IMR-90 (cell line): ENCODE results near the gene BAHD1. TPM values are rescaled to one million over a fixed set of nuclear protein-coding genes. Genes with fewer than 3 reads are reported as not detected.

ENCODE experiments used
- ATAC-seq: fragments of 200-7000 bp; cut with Tn5 transposase; 2 replicates; pipeline ENCODE4 v1.9.1; 2020; ENCODE audit warnings: low read depth, mild to moderate bottlenecking, moderate library complexity
- BruUV-seq: library from RNA; stranded (reverse); fragments of 400-500 nt; replicated peaks from 2 replicates; lab custom pipeline; 2021; lab: Mats Ljungman, UMichigan
- CTCF ChIA-PET: fragments of 300-600 bp; formaldehyde crosslinking; extraction: SDS; loops from one replicate; lab custom pipeline; 2021; ENCODE audit warnings: antibody characterized with exemption; lab: Yijun Ruan, JAX
- POLR2A ChIA-PET: fragments of 300-600 bp; sonication (Branson Sonifier 250); formaldehyde crosslinking; loops from one replicate; lab custom pipeline; 2022; ENCODE audit warnings: antibody characterized with exemption; ENCODE audit not compliant: unreplicated experiment; lab: Charles Lee
- DNase-seq: peaks from one replicate; pipeline ENCODE4 v3.0.0; 2013
- H2AFZ ChIP-seq: replicated peaks from 2 replicates; pipeline ENCODE3; 2013; ENCODE audit warnings: low read length, mild to moderate bottlenecking; ENCODE audit not compliant: poor library complexity
- H2AK5ac ChIP-seq: 2 replicates; pipeline ENCODE4 v1.6.1; 2013; ENCODE audit warnings: low read depth, low read length, inconsistent platforms
- H2AK9ac ChIP-seq: replicated peaks from 2 replicates; pipeline ENCODE3; 2013; ENCODE audit warnings: mild to moderate bottlenecking, low read depth, low read length, moderate library complexity; ENCODE audit not compliant: poor library complexity
- H2BK120ac ChIP-seq: 2 replicates; pipeline ENCODE4 v1.6.1; 2013; ENCODE audit warnings: low read depth, low read length, inconsistent platforms
- H2BK15ac ChIP-seq: 3 replicates; pipeline ENCODE4 v1.6.1; 2013; ENCODE audit warnings: low read depth, low read length, inconsistent platforms
- H2BK20ac ChIP-seq: 2 replicates; pipeline ENCODE4 v1.6.1; 2013; ENCODE audit warnings: low read depth, mild to moderate bottlenecking, inconsistent platforms, low read length, moderate library complexity
- H2BK5ac ChIP-seq: 2 replicates; pipeline ENCODE4 v1.6.1; 2013; ENCODE audit warnings: mild to moderate bottlenecking, low read depth, low read length, inconsistent platforms; ENCODE audit not compliant: poor library complexity, severe bottlenecking
- H3K14ac ChIP-seq: replicated peaks from 2 replicates; pipeline ENCODE4 v1.6.1; 2013; ENCODE audit warnings: low read depth, low read length, inconsistent platforms
- H3K18ac ChIP-seq: 2 replicates; pipeline ENCODE4 v1.6.1; 2013; ENCODE audit warnings: low read depth, low read length, control low read depth
- H3K23ac ChIP-seq: 2 replicates; pipeline ENCODE4 v1.6.1; 2013; ENCODE audit warnings: low read depth, low read length, inconsistent platforms
- H3K27ac ChIP-seq: 2 replicates; pipeline ENCODE4 v1.5.1; 2013; ENCODE audit warnings: mild to moderate bottlenecking, control low read depth, low read length; ENCODE audit not compliant: insufficient read depth
- H3K27me3 ChIP-seq: 2 replicates; pipeline ENCODE4 v1.6.1; 2013; ENCODE audit warnings: low read length; ENCODE audit not compliant: control insufficient read depth, insufficient read depth
- H3K36me3 ChIP-seq: 2 replicates; pipeline ENCODE4 v1.6.1; 2013; ENCODE audit warnings: low read length, mixed read lengths; ENCODE audit not compliant: control insufficient read depth, insufficient read depth
- H3K4ac ChIP-seq: 2 replicates; pipeline ENCODE4 v1.6.1; 2013; ENCODE audit warnings: low read depth, low read length, inconsistent platforms
- H3K4me1 ChIP-seq: 2 replicates; pipeline ENCODE4 v1.6.1; 2013; ENCODE audit warnings: low read length, mixed read lengths; ENCODE audit not compliant: control insufficient read depth, insufficient read depth
- H3K4me2 ChIP-seq: 2 replicates; pipeline ENCODE4 v1.6.1; 2013; ENCODE audit warnings: low read depth, mild to moderate bottlenecking, control low read depth, low read length, moderate library complexity
- H3K4me3 ChIP-seq: 2 replicates; pipeline ENCODE4 v1.5.1; 2013; ENCODE audit warnings: low read depth, mild to moderate bottlenecking, control low read depth, low read length, moderate library complexity; ENCODE audit not compliant: insufficient read depth
- H3K56ac ChIP-seq: 2 replicates; pipeline ENCODE4 v1.6.1; 2013; ENCODE audit warnings: low read length, inconsistent platforms; ENCODE audit not compliant: insufficient read depth; ENCODE audit errors: extremely low read depth
- H3K79me1 ChIP-seq, 2 experiments: 2 replicates each; pipeline ENCODE4 v1.6.1; 2013; ENCODE audit warnings: low read length in 2 of 2, inconsistent platforms in 1 of 2, low read depth in 1 of 2
- H3K9ac ChIP-seq: 2 replicates; pipeline ENCODE4 v1.6.1; 2013; ENCODE audit warnings: low read depth, low read length, control low read depth
- H3K9me1 ChIP-seq: 2 replicates; pipeline ENCODE4 v1.6.1; 2013; ENCODE audit warnings: low read length, inconsistent platforms; ENCODE audit not compliant: insufficient read depth
- H3K9me3 ChIP-seq: 2 replicates; pipeline ENCODE4 v1.6.1; 2013; ENCODE audit warnings: low read length; ENCODE audit not compliant: control insufficient read depth, insufficient read depth
- H4K20me1 ChIP-seq: 2 replicates; pipeline ENCODE4 v1.6.1; 2013; ENCODE audit warnings: low read length, inconsistent platforms; ENCODE audit not compliant: insufficient read depth
- H4K5ac ChIP-seq: 2 replicates; pipeline ENCODE4 v1.6.1; 2013; ENCODE audit warnings: mild to moderate bottlenecking, low read depth, low read length, control low read depth
- H4K8ac ChIP-seq, 2 experiments: 2 replicates each; pipeline ENCODE4 v1.6.1; 2013; ENCODE audit warnings: low read depth in 2 of 2, low read length in 2 of 2, control low read depth in 1 of 2, inconsistent platforms in 1 of 2
- H4K91ac ChIP-seq: 2 replicates; pipeline ENCODE4 v1.6.1; 2013; ENCODE audit warnings: low read depth, low read length, inconsistent platforms; ENCODE audit not compliant: insufficient read depth
- whole genome bisulfite sequencing, 2 experiments: methylation state at CpG; one replicate each; pipeline versions ENCODE4 v1.1.5 to v1.1.7; 2013; ENCODE audit warnings: missing lambda C conversion rate in 2 of 2; ENCODE audit not compliant: insufficient read length in 1 of 2; ENCODE audit errors: extremely low coverage in 2 of 2; 5-methylcytosine and 5-hydroxymethylcytosine counted together
- dilution Hi-C: fragments of 300-500 bp; cut with HindIII; formaldehyde crosslinking; loops from one replicate; pipeline ENCODE4 v1.14.3; 2018; ENCODE audit warnings: low sequenced_read_pairs; ENCODE audit not compliant: unreplicated experiment
- in situ Hi-C: fragments of 300-500 bp; cut with MboI; formaldehyde crosslinking; loops from 3 replicates; pipeline ENCODE4 v1.14.3; 2019; ENCODE audit warnings: low sequenced_read_pairs, inconsistent platforms, mixed read lengths
- intact Hi-C: fragments of 100-400 bp; cut with micrococcal nuclease; formaldehyde crosslinking; loops from 2 replicates; pipeline ENCODE4 v1.10.0; 2022
- polyA plus RNA-seq, 3 experiments: library from polyadenylated mRNA; depleted of rRNA; stranded (reverse); fragments of >200 nt; gene quantifications; 2 replicates each; pipeline ENCODE4 v1.2.3, GENCODE V29; 2012; ENCODE audit warnings: low replicate concordance in 1 of 3
- total RNA-seq: library from RNA; depleted of rRNA; stranded (reverse); fragments of >200 nt; gene quantifications from 2 replicates; pipeline ENCODE4 v1.2.3, GENCODE V29; 2012
- TF ChIP-seq, protein P1 (sequence below): fragments of 150-350 bp; IDR thresholded peaks from 2 replicates; pipeline ENCODE4 v1.6.1; 2017; ENCODE audit warnings: mild to moderate bottlenecking, antibody characterized with exemption, low read length, low read depth

Gene BAHD1
- total and polyA plus RNA-seq, 2 of the 4 experiments (the other 2 are of a cell fraction) = 3.0 to 8.7 TPM

DNA sequence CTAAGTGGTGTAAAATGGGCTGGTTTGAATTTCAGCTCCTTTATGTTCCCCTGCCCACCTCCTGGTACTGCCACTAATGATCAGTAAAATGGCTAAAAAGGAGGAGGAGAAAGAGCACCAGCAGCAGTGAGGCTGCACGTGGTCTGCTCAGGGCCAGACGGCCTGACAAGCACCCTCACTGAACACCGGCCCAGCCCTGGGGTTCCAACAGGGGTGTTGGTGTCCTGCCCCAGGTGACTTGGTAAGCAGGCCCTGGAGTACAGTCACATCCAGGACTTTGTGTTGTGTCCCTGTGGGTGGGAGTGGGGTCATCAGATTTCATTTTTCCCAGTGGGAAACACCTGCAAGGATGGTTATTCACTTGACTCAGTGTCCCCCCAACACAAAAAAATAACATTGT, 5.4 kb downstream of the BAHD1 start:
- H2BK15ac ChIP-seq = peak overlapping the region; percentile 1; the same call in 1 of the 3 replicates
- H2AK5ac ChIP-seq = peak overlapping the region; percentile 61; the same call in 1 of the 2 replicates
- peaks cover 23% of the 10 kb centered on the region for H3K9me1 ChIP-seq
- no peak overlapping the region for H3K56ac ChIP-seq
- H3K4me2 ChIP-seq = no peak overlapping the region
- H4K8ac ChIP-seq = peak overlapping the region in 1 of 2 experiments; percentile 22; a peak in 1 of 4 replicates
- H3K9me3 ChIP-seq = no peaks in the 10 kb centered on the region
- DNase-seq (no peak), ATAC-seq (no peak)
- H2BK20ac ChIP-seq = 0 out of 2 replicates have a peak overlapping the region, but pooled peaks have one; percentile 28
- peak overlapping the region; percentile 66 for H3K4ac ChIP-seq
- no peak overlapping the region for H3K9ac ChIP-seq
- peak overlapping the region; percentile 30 for H2BK120ac ChIP-seq
- H3K4me3 ChIP-seq = no peak overlapping the region
- POLR2A ChIA-PET = interaction anchor here (0.5 kb wide), 1 partner anchor 121 kb away, joined by 3 read pairs; no protein-coding TSS in a partner anchor
- H4K5ac ChIP-seq = no peak overlapping the region
- CTCF ChIA-PET = no interaction called here
- peaks cover 14% of the 10 kb centered on the region for H3K4me1 ChIP-seq
- no CpG with 5 or more reads among the region's 3 CpGs for WGBS, 2 experiments
- H2BK5ac ChIP-seq = no peak overlapping the region
- intact Hi-C loops (no loop called here), dilution Hi-C loops (no loop called here), in situ Hi-C loops (no loop called here)
- H3K27ac ChIP-seq = no peak overlapping the region; the same call in 1 of the 2 replicates
- BruUV-seq = no TSS peak
- no peaks in the 10 kb centered on the region for H3K27me3 ChIP-seq
- H3K18ac ChIP-seq = no peak overlapping the region
- H3K36me3 ChIP-seq = no peaks in the 10 kb centered on the region
- H2AK9ac ChIP-seq = no peak overlapping the region
- TF ChIP-seq, protein P1, sequence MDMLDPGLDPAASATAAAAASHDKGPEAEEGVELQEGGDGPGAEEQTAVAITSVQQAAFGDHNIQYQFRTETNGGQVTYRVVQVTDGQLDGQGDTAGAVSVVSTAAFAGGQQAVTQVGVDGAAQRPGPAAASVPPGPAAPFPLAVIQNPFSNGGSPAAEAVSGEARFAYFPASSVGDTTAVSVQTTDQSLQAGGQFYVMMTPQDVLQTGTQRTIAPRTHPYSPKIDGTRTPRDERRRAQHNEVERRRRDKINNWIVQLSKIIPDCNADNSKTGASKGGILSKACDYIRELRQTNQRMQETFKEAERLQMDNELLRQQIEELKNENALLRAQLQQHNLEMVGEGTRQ = no peak
- peaks cover 72% of the 10 kb centered on the region for H4K20me1 ChIP-seq
- peak overlapping the region; percentile 68 for H3K14ac ChIP-seq
- H3K23ac ChIP-seq = 0 out of 2 replicates have a peak overlapping the region, but pooled peaks have one; percentile 78
- H4K91ac ChIP-seq = no peak overlapping the region
- no peak overlapping the region for H2AFZ ChIP-seq
- peaks cover 28 to 80% of the 10 kb centered on the region in 2 experiments for H3K79me1 ChIP-seq
